NCI-H1694 treated with DMSO at 0.1 percent for 48 hours (cell line): ENCODE results near the gene IFNG.
A peak's percentile ranks its signal among the peaks of the same experiment; 100 is the strongest.

Source experiments
- DNase-seq: peaks from one replicate; lab custom pipeline; 2025; lab: John Stamatoyannopoulos, UW

The IFNG gene

GRCh38 chr12:68166317-68166831, 6.8 kb upstream of the IFNG start:
- no peak for DNase-seq

- no peak for DNase-seq
These were observed 4.1 kb upstream of the IFNG start for GRCh38 chr12:68163560-68164081.

- DNase-seq: no peak
These were observed 2.8 kb upstream of the IFNG start for GRCh38 chr12:68162374-68162773.

GRCh38 chr12:68158432-68158831, 1.1 kb downstream of the IFNG start:
- peak; percentile 21 for DNase-seq

GRCh38 chr12:68157380-68157779, 2.2 kb downstream of the IFNG start:
- no peak for DNase-seq

- DNase-seq: no peak
These were observed 2.9 kb downstream of the IFNG start for GRCh38 chr12:68156636-68157035.

GRCh38 chr12:68154779-68155178, 4.8 kb downstream of the IFNG start:
- DNase-seq: no peak

- no peak for DNase-seq
These were observed 11.1 kb downstream of the IFNG start for GRCh38 chr12:68148261-68148951.

- peak; percentile 72 for DNase-seq
These were observed 19.0 kb downstream of the IFNG start for GRCh38 chr12:68140556-68140955.

- no peak for DNase-seq
These were observed 19.6 kb downstream of the IFNG start for GRCh38 chr12:68139941-68140340.

GRCh38 chr12:68139001-68139400, 20.5 kb downstream of the IFNG start:
- DNase-seq: no peak

GRCh38 chr12:68138480-68138879, 21.1 kb downstream of the IFNG start:
- no peak for DNase-seq

GRCh38 chr12:68137335-68137830, 22.2 kb downstream of the IFNG start:
- DNase-seq: no peak

- no peak for DNase-seq
These were observed 24.0 kb downstream of the IFNG start for GRCh38 chr12:68135520-68135919.

- no peak for DNase-seq
These were observed 27.6 kb downstream of the IFNG start for GRCh38 chr12:68131867-68132414.

- no peak for DNase-seq
These were observed 29.6 kb downstream of the IFNG start for GRCh38 chr12:68129979-68130378.

GRCh38 chr12:68122236-68122920, 37.2 kb downstream of the IFNG start:
- no peak for DNase-seq

GRCh38 chr12:68121143-68121542, 38.4 kb downstream of the IFNG start:
- DNase-seq: no peak

GRCh38 chr12:68119724-68120211, 39.8 kb downstream of the IFNG start:
- no peak for DNase-seq

GRCh38 chr12:68119250-68119649, 40.3 kb downstream of the IFNG start:
- no peak for DNase-seq

GRCh38 chr12:68118096-68118755, 41.3 kb downstream of the IFNG start:
- DNase-seq: no peak

- DNase-seq: no peak
These were observed 41.9 kb downstream of the IFNG start for GRCh38 chr12:68117661-68118060.
